Neural cell (in vitro differentiated cells): ENCODE results near the gene TSPAN1. TPM values are rescaled to one million over a fixed set of nuclear protein-coding genes. Genes with fewer than 3 reads are reported as not detected.

Source experiments
- H2AFZ ChIP-seq: fragments of 200-600, 300-800 bp; sonication (generic), shearing (Covaris generic); 2 replicates; pipeline ENCODE4 v1.6.0; 2014; ENCODE audit warnings: low read depth, mild to moderate bottlenecking, antibody characterized with exemption, low read length, moderate library complexity
- H3F3A ChIP-seq: fragments of 200-600 bp; shearing (Covaris generic); 2 replicates; pipeline ENCODE4 v1.6.1; 2016; ENCODE audit warnings: mild to moderate bottlenecking, moderate library complexity, mixed read lengths, antibody characterized with exemption, low read length; ENCODE audit not compliant: insufficient read depth, poor library complexity, severe bottlenecking
- H3K27ac ChIP-seq: fragments of 200-600, 300-800 bp; sonication (generic), shearing (Covaris generic); 2 replicates; pipeline ENCODE4 v1.5.1; 2014; ENCODE audit warnings: mild to moderate bottlenecking, low read length, moderate library complexity
- H3K27me3 ChIP-seq: fragments of 300-800, 200-600 bp; sonication (generic), shearing (Covaris generic); 2 replicates; pipeline ENCODE4 v1.6.0; 2014; ENCODE audit warnings: mild to moderate bottlenecking, low read depth, low read length, moderate library complexity; ENCODE audit not compliant: insufficient read depth
- H3K36me3 ChIP-seq: fragments of 300-800, 200-600 bp; sonication (generic), shearing (Covaris generic); 2 replicates; pipeline ENCODE4 v1.5.1; 2014; ENCODE audit warnings: mild to moderate bottlenecking, antibody characterized with exemption, low read length, moderate library complexity; ENCODE audit not compliant: insufficient read depth
- H3K4me2 ChIP-seq: fragments of 300-800, 200-600 bp; sonication (generic), shearing (Covaris generic); 2 replicates; pipeline ENCODE4 v1.6.0; 2014; ENCODE audit warnings: mild to moderate bottlenecking, low read length
- H3K4me3 ChIP-seq: fragments of 300-800, 200-600 bp; sonication (generic), shearing (Covaris generic); 2 replicates; pipeline ENCODE4 v1.5.1; 2014; ENCODE audit warnings: mild to moderate bottlenecking, low read length, moderate library complexity
- H3K79me2 ChIP-seq: fragments of 200-600 bp; shearing (Covaris generic); replicated peaks from 2 replicates; pipeline ENCODE4 v1.6.0; 2014; ENCODE audit warnings: mild to moderate bottlenecking, low read length, moderate library complexity; ENCODE audit not compliant: insufficient read depth
- H3K9ac ChIP-seq: fragments of 300-800, 200-600 bp; sonication (generic), shearing (Covaris generic); 2 replicates; pipeline ENCODE4 v1.6.1; 2016; ENCODE audit warnings: mild to moderate bottlenecking, low read length, mixed read lengths
- H3K9me2 ChIP-seq: fragments of 200-600 bp; shearing (Covaris generic); 2 replicates; pipeline ENCODE4 v1.6.1; 2016; ENCODE audit warnings: mild to moderate bottlenecking, low read length, mixed read lengths; ENCODE audit not compliant: insufficient read depth
- H3K9me3 ChIP-seq: fragments of 200-600, 300-800 bp; sonication (generic), shearing (Covaris generic); 2 replicates; pipeline ENCODE4 v1.6.1; 2016; ENCODE audit warnings: mild to moderate bottlenecking, mixed run types, low read length, moderate library complexity, mixed read lengths
- H4K20me1 ChIP-seq: fragments of 200-600 bp; shearing (Covaris generic); 2 replicates; pipeline ENCODE4 v1.6.1; 2016; ENCODE audit warnings: mild to moderate bottlenecking, mixed run types; ENCODE audit not compliant: insufficient read depth
- CTCF ChIP-seq: fragments of 450-650 bp; IDR thresholded peaks from 2 replicates; pipeline ENCODE4 v1.5.1; 2014; ENCODE audit warnings: antibody characterized with exemption, mild to moderate bottlenecking, moderate library complexity; ENCODE audit not compliant: poor library complexity, severe bottlenecking
- EP300 ChIP-seq: fragments of 450-650 bp; conservative IDR thresholded peaks from 2 replicates; pipeline ENCODE4 v1.6.1; 2014; ENCODE audit warnings: antibody characterized with exemption, mild to moderate bottlenecking, moderate library complexity; ENCODE audit not compliant: poor library complexity, severe bottlenecking
- MXI1 ChIP-seq: fragments of 450-650 bp; conservative IDR thresholded peaks from 2 replicates; pipeline ENCODE4 v1.6.1; 2014; ENCODE audit warnings: antibody characterized with exemption, mild to moderate bottlenecking; ENCODE audit not compliant: poor library complexity, severe bottlenecking
- POLR2AphosphoS5 ChIP-seq: IDR thresholded peaks from 2 replicates; pipeline ENCODE4 v1.6.1; 2012
- RAD21 ChIP-seq: fragments of 450-650 bp; conservative IDR thresholded peaks from 2 replicates; pipeline ENCODE4 v1.6.1; 2014; ENCODE audit warnings: antibody characterized with exemption, mild to moderate bottlenecking, moderate library complexity
- REST ChIP-seq: IDR thresholded peaks from 2 replicates; pipeline ENCODE4 v1.6.1; 2012; ENCODE audit warnings: borderline replicate concordance
- SMC3 ChIP-seq: fragments of 450-650 bp; conservative IDR thresholded peaks from 2 replicates; pipeline ENCODE4 v1.6.1; 2014; ENCODE audit warnings: antibody characterized with exemption, mild to moderate bottlenecking, moderate library complexity; ENCODE audit not compliant: poor library complexity
- TAF1 ChIP-seq: IDR thresholded peaks from 2 replicates; pipeline ENCODE4 v1.6.1; 2012; ENCODE audit warnings: low read depth
- polyA plus RNA-seq: library from polyadenylated mRNA; depleted of rRNA; stranded (reverse); fragments of >200 nt; gene quantifications from 2 replicates; pipeline ENCODE4 v1.2.3, GENCODE V29; 2014

TSPAN1 gene
- polyA plus RNA-seq, 1 donor from 2014 or later, result 0.62 TPM

GRCh38 chr1:46134660-46135331 is 40.1 kb upstream of the TSPAN1 start:
- peaks cover 24% of the 10 kb centered on the region for H3K79me2 ChIP-seq
- no peak overlapping the region for H2AFZ ChIP-seq
- no peak overlapping the region for H3K9ac ChIP-seq
- H3K4me3 ChIP-seq, result peak overlapping the region; percentile 83
- H3K27me3 ChIP-seq, result no peaks in the 10 kb centered on the region
- peak overlapping the region; percentile 68 for H3K4me2 ChIP-seq
- H3K9me3 ChIP-seq, result no peaks in the 10 kb centered on the region
- no peaks in the 10 kb centered on the region for H4K20me1 ChIP-seq
- H3K27ac ChIP-seq, result peak overlapping the region; percentile 98
- H3K36me3 ChIP-seq, result no peaks in the 10 kb centered on the region
- TF ChIP-seq RAD21, result no peak
- no peak for TF ChIP-seq REST
- no peak for TF ChIP-seq POLR2AphosphoS5
- TF ChIP-seq MXI1, result no peak
- TF ChIP-seq TAF1, result no peak
- no peak for TF ChIP-seq EP300
- no peak for TF ChIP-seq CTCF
- no peak for TF ChIP-seq SMC3
- no peaks in the 10 kb centered on the region for H3K9me2 ChIP-seq
- peaks cover 5% of the 10 kb centered on the region for H3F3A ChIP-seq

GRCh38 chr1:46136711-46137110 is 38.2 kb upstream of the TSPAN1 start:
- H3K9me2 ChIP-seq, result no peaks in the 10 kb centered on the region
- no peak overlapping the region for H2AFZ ChIP-seq
- no peaks in the 10 kb centered on the region for H3K36me3 ChIP-seq
- H3K27me3 ChIP-seq, result no peaks in the 10 kb centered on the region
- peaks cover 6% of the 10 kb centered on the region for H3K79me2 ChIP-seq
- H4K20me1 ChIP-seq, result no peaks in the 10 kb centered on the region
- no peak overlapping the region for H3K27ac ChIP-seq
- H3K4me2 ChIP-seq, result no peak overlapping the region
- H3K9me3 ChIP-seq, result no peaks in the 10 kb centered on the region
- peaks cover 4% of the 10 kb centered on the region for H3F3A ChIP-seq
- H3K9ac ChIP-seq, result no peak overlapping the region
- no peak for TF ChIP-seq REST
- no peak for TF ChIP-seq MXI1
- TF ChIP-seq CTCF, result no peak
- no peak for TF ChIP-seq TAF1
- no peak overlapping the region for H3K4me3 ChIP-seq
